HG03575 (cell line): Measurements from ENCODE around the gene ZBTB16.

Source experiments
- ATAC-seq: cut with Tn5 transposase; IDR thresholded peaks from one replicate; pipeline ENCODE4 v1.9.1; 2021; ENCODE audit not compliant: unreplicated experiment, insufficient number of reproducible peaks, low FRiP score; ENCODE audit errors: extremely low read depth

ZBTB16 gene

GRCh38 chr11:114274637-114275036, 215.1 kb downstream of the ZBTB16 start:
- ATAC-seq = no peak

- no peak for ATAC-seq
These were observed 215.8 kb downstream of the ZBTB16 start for GRCh38 chr11:114275280-114275679.

GRCh38 chr11:114276077-114276476, 216.6 kb downstream of the ZBTB16 start:
- ATAC-seq = no peak

- no peak for ATAC-seq
These were observed 218.3 kb downstream of the ZBTB16 start for GRCh38 chr11:114277637-114278341.

- ATAC-seq = no peak
These were observed 219.0 kb downstream of the ZBTB16 start for GRCh38 chr11:114278342-114279065.

- no peak for ATAC-seq
These were observed 220.5 kb downstream of the ZBTB16 start for GRCh38 chr11:114279792-114280546.

- ATAC-seq = no peak
These were observed 221.2 kb downstream of the ZBTB16 start for GRCh38 chr11:114280696-114281095.

GRCh38 chr11:114281388-114281956, 222.0 kb downstream of the ZBTB16 start:
- no peak for ATAC-seq

GRCh38 chr11:114282488-114282887, 223.0 kb downstream of the ZBTB16 start:
- no peak for ATAC-seq

GRCh38 chr11:114283422-114283821, 223.9 kb downstream of the ZBTB16 start:
- no peak for ATAC-seq

GRCh38 chr11:114284021-114284420, 224.5 kb downstream of the ZBTB16 start:
- ATAC-seq = no peak

- no peak for ATAC-seq
These were observed 225.4 kb downstream of the ZBTB16 start for GRCh38 chr11:114284914-114285313.

GRCh38 chr11:114285599-114285998, 226.1 kb downstream of the ZBTB16 start:
- no peak for ATAC-seq

GRCh38 chr11:114286229-114286628, 226.7 kb downstream of the ZBTB16 start:
- no peak for ATAC-seq

- ATAC-seq = no peak
These were observed 227.6 kb downstream of the ZBTB16 start for GRCh38 chr11:114287154-114287553.

GRCh38 chr11:114288136-114288535, 228.6 kb downstream of the ZBTB16 start:
- ATAC-seq = no peak

- no peak for ATAC-seq
These were observed 230.3 kb downstream of the ZBTB16 start for GRCh38 chr11:114289779-114290178.

GRCh38 chr11:114290503-114291235, 231.2 kb downstream of the ZBTB16 start:
- ATAC-seq = no peak

- ATAC-seq = no peak
These were observed 231.9 kb downstream of the ZBTB16 start for GRCh38 chr11:114291381-114291780.
